DND-41 (cell line): ENCODE results near the gene SORCS1.

Source experiments
- ATAC-seq: fragments of 200-7000 bp; cut with Tn5 transposase; 3 replicates; pipeline ENCODE4 v1.9.1; 2021; ENCODE audit warnings: low read depth; ENCODE audit not compliant: insufficient read depth
- DNase-seq: peaks from one replicate; pipeline ENCODE4 v3.0.0-alpha.2; 2020
- H2AFZ ChIP-seq: 2 replicates; pipeline ENCODE4 v1.6.0; 2012; ENCODE audit warnings: low read depth, low read length
- H3K27ac ChIP-seq: 2 replicates; pipeline ENCODE4 v1.5.1; 2012; ENCODE audit warnings: low read length, inconsistent platforms
- H3K27me3 ChIP-seq: fragments of 200-600 bp; sonication (generic); 2 replicates; pipeline ENCODE4 v1.6.0; 2012; ENCODE audit warnings: low read length, mild to moderate bottlenecking, inconsistent platforms; ENCODE audit not compliant: insufficient read depth, poor library complexity
- H3K36me3 ChIP-seq: 2 replicates; pipeline ENCODE4 v1.5.1; 2012; ENCODE audit warnings: low read length, inconsistent platforms; ENCODE audit not compliant: insufficient read depth
- H3K4me1 ChIP-seq: 2 replicates; pipeline ENCODE4 v1.5.1; 2012; ENCODE audit warnings: mild to moderate bottlenecking, low read length; ENCODE audit not compliant: insufficient read depth
- H3K4me2 ChIP-seq: 2 replicates; pipeline ENCODE4 v1.6.0; 2012; ENCODE audit warnings: mild to moderate bottlenecking, moderate library complexity, low read length, inconsistent platforms; ENCODE audit not compliant: insufficient read depth
- H3K4me3 ChIP-seq, 2 experiments: fragments of 200-600 bp in 1 of 2; shearing (Covaris generic) in 1 of 2; 2 replicates each; pipeline ENCODE4 v1.5.1; 2012 to 2016; ENCODE audit warnings: inconsistent platforms in 2 of 2, low read length in 2 of 2, mild to moderate bottlenecking in 2 of 2, low read depth in 1 of 2, moderate library complexity in 1 of 2
- H3K79me2 ChIP-seq: 2 replicates; pipeline ENCODE4 v1.6.0; 2012; ENCODE audit warnings: low read length, inconsistent platforms; ENCODE audit not compliant: insufficient read depth
- H3K9ac ChIP-seq: 2 replicates; pipeline ENCODE4 v1.6.0; 2012; ENCODE audit warnings: low read depth, mild to moderate bottlenecking, inconsistent platforms, low read length, moderate library complexity
- H3K9me3 ChIP-seq: 2 replicates; pipeline ENCODE4 v1.5.1; 2012; ENCODE audit warnings: low read length, moderate library complexity, mild to moderate bottlenecking, inconsistent platforms; ENCODE audit not compliant: insufficient read depth, severe bottlenecking
- H4K20me1 ChIP-seq: 2 replicates; pipeline ENCODE4 v1.6.0; 2012; ENCODE audit warnings: low read length; ENCODE audit not compliant: insufficient read depth
- CTCF ChIP-seq: IDR thresholded peaks from 2 replicates; pipeline ENCODE4 v1.5.1; 2012; ENCODE audit warnings: borderline replicate concordance, low read length, moderate library complexity, mild to moderate bottlenecking; ENCODE audit not compliant: poor library complexity, severe bottlenecking; ENCODE audit errors: extremely low read depth
- EZH2 ChIP-seq: IDR thresholded peaks from 3 replicates; pipeline ENCODE4 v1.6.1; 2012; ENCODE audit warnings: borderline replicate concordance, low read depth, mild to moderate bottlenecking, moderate library complexity, low read length, inconsistent platforms; ENCODE audit not compliant: severe bottlenecking

The SORCS1 gene

GRCh38 chr10:106648534-106649481, 515.7 kb downstream of the SORCS1 start:
- Histone ChIP-seq H3K4me2 (no peak overlapping the region), H3K79me2 (no peaks in the 10 kb centered on the region), H3K27ac (no peak overlapping the region), H3K4me3 (no peak overlapping the region), H3K9ac (no peak overlapping the region), H4K20me1 (no peaks in the 10 kb centered on the region), H3K27me3 (no peaks in the 10 kb centered on the region), H3K9me3 (no peaks in the 10 kb centered on the region), H3K4me1 (no peaks in the 10 kb centered on the region), H2AFZ (no peak overlapping the region), H3K36me3 (no peaks in the 10 kb centered on the region)
- no peak for TF ChIP-seq CTCF
- no peak for TF ChIP-seq EZH2
- DNase-seq (no peak), ATAC-seq (no peak)

- Histone ChIP-seq H3K9ac (no peak overlapping the region), H3K27ac (no peak overlapping the region), H3K4me2 (no peak overlapping the region), H3K79me2 (no peaks in the 10 kb centered on the region), H4K20me1 (no peaks in the 10 kb centered on the region), H3K36me3 (no peaks in the 10 kb centered on the region), H3K4me3 (no peak overlapping the region), H3K27me3 (no peaks in the 10 kb centered on the region), H3K4me1 (no peaks in the 10 kb centered on the region), H2AFZ (no peak overlapping the region), H3K9me3 (no peaks in the 10 kb centered on the region)
- ATAC-seq (no peak), DNase-seq (no peak)
- no peak for TF ChIP-seq CTCF
- TF ChIP-seq EZH2: no peak
These were observed 521.0 kb downstream of the SORCS1 start for GRCh38 chr10:106643473-106643872.

GRCh38 chr10:106637873-106638272, 526.6 kb downstream of the SORCS1 start:
- Histone ChIP-seq H3K4me1 (no peaks in the 10 kb centered on the region), H4K20me1 (no peaks in the 10 kb centered on the region), H3K9me3 (no peaks in the 10 kb centered on the region), H2AFZ (no peak overlapping the region), H3K79me2 (no peaks in the 10 kb centered on the region), H3K27me3 (no peaks in the 10 kb centered on the region), H3K4me3 (no peak overlapping the region), H3K4me2 (no peak overlapping the region), H3K27ac (no peak overlapping the region), H3K36me3 (no peaks in the 10 kb centered on the region), H3K9ac (no peak overlapping the region)
- no peak for TF ChIP-seq CTCF
- TF ChIP-seq EZH2: no peak
- DNase-seq (no peak), ATAC-seq (no peak)
